BLaER1 (cell line): ENCODE measurements around the gene RNU1-4.
"Not testable (repeated sequence)": the region's sequence is repeated elsewhere in the genome, so short reads cannot be mapped to it uniquely, and the experiment has no call there.

Experiments
- H3K27ac ChIP-seq: shearing (Covaris generic); formaldehyde crosslinking; 2 replicates; pipeline ENCODE4 v1.8.1; 2022
- H3K27me3 ChIP-seq: shearing (Covaris generic); formaldehyde crosslinking; 2 replicates; pipeline ENCODE4 v1.8.1; 2022
- H3K36me3 ChIP-seq: shearing (Covaris generic); formaldehyde crosslinking; 2 replicates; pipeline ENCODE4 v1.8.1; 2022
- H3K4me1 ChIP-seq: shearing (Covaris generic); formaldehyde crosslinking; 2 replicates; pipeline ENCODE4 v1.8.1; 2022
- H3K4me2 ChIP-seq: shearing (Covaris generic); formaldehyde crosslinking; 2 replicates; pipeline ENCODE4 v1.8.1; 2022
- H3K4me3 ChIP-seq: shearing (Covaris generic); formaldehyde crosslinking; 2 replicates; pipeline ENCODE4 v1.8.1; 2022
- H3K9ac ChIP-seq: shearing (Covaris generic); formaldehyde crosslinking; 2 replicates; pipeline ENCODE4 v1.8.1; 2022
- H3K9me3 ChIP-seq: shearing (Covaris generic); formaldehyde crosslinking; 2 replicates; pipeline ENCODE4 v1.8.1; 2022
- H4K20me1 ChIP-seq: shearing (Covaris generic); formaldehyde crosslinking; 2 replicates; pipeline ENCODE4 v1.8.1; 2022

The RNU1-4 gene

DNA sequence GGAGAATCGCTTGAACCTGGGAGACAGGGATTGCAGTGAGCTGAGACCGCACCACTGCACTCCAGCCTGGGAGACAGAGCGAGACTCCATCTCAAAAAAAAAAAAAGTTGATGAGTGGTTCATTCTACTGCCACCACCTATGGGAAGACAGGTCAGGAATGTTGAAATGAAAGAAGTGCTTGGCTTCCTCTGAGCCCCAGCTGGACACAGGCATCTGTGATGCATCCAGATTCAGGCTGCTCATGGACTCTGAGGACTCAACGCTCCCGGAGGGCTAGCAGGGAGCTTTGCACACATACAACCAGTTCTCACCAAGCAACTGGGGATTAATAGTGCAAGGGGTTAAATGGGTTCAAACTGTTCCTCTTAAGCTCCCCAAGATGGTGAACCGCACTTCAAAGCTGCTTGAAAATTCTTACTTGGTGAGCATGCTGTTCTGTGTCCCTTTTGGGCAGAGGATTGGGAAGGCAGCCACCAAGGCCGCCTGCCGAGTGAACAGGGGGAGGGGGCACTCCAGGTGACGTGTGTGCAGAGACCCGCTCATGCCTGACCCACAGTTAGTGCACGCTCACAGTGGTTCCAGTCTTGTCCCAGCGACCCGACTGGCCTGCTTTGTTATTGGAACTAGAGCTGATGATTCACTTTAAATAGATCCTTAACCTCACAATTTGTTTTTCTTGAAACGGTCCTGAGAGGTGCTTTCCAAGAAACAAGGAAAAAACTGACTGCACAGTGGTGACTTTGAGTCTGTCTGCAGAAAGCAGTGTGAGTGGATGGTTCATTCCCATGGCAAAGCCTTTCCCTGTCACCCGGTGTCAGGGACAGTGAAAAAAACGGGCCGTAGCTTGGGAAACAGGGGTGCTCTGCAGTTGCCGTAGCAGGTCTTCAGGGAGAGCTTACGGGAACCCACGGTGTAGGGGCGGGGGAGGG is 32.2 kb downstream of the RNU1-4 start:
- not testable (repeated sequence) for H4K20me1 ChIP-seq, H3K27me3 ChIP-seq, H3K27ac ChIP-seq, H3K4me1 ChIP-seq, H3K9ac ChIP-seq, H3K4me3 ChIP-seq, H3K9me3 ChIP-seq, H3K36me3 ChIP-seq
- H3K4me2 ChIP-seq, result peak overlapping the region; percentile 39; the same call in 1 of the 2 replicates

DNA sequence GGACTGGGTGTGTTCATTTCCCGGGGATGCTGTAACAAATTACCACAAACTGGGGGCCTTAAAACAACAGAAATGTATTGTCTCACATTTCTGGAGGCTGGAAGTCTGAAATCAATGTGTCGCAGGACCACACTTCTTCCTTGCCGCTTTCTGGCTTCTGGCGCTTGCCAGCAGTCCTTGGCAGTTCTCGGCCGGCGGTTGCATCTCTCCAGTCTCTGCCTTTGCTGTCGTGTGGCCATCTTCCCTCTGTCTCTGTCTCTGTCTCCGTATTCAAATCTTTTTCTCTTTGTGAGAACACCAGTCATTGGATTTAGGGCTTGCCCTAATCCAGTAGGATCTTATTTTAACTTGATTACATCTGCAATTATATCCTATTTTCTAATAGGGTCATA is 32.9 kb downstream of the RNU1-4 start:
- not testable (repeated sequence) for H3K4me1 ChIP-seq, H3K9ac ChIP-seq, H3K27ac ChIP-seq, H3K9me3 ChIP-seq, H3K4me3 ChIP-seq, H3K27me3 ChIP-seq, H3K4me2 ChIP-seq, H4K20me1 ChIP-seq, H3K36me3 ChIP-seq

DNA sequence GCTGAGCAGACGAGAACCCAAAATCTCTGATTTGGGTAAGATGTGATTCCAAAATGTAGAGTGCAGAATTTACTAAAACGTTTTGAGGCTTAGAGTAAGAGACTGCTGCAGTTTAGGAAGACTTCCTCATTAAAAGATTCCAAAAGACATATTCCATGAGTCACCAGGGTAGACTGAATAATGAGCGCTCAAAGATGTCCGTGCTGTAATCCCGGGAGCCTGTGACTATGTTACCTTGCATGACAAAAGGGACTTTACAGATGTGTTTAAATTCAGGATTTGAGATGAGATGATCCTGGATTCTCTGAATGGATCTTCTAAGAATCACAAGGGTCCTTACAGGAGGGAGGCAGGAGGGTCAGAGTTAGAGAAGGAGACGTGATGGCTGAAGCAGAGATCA is 33.4 kb downstream of the RNU1-4 start:
- H3K4me3 ChIP-seq, H3K4me2 ChIP-seq, H3K9ac ChIP-seq, H3K27ac ChIP-seq, H3K27me3 ChIP-seq, H3K4me1 ChIP-seq, H3K36me3 ChIP-seq, H4K20me1 ChIP-seq, H3K9me3 ChIP-seq: not testable (repeated sequence)

DNA sequence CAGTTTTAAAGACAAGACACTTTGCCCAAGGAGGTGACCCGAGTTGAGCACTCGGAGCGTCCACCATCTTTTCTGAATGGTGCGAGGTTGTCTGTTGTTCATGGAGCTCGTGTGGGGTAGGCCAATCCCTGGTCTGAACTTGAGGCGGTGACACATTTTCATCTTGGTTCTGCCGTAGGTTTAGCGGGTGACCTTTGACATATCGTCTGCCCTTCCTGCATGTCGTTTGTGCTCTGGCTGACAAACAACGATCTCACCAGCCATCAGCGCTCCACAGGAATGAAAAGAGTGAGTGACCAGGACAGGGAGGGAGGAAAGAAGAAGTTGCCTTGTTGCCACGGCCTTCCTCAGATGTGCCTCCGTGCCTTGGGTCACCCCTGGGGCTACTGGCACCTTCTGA is 34.5 kb downstream of the RNU1-4 start:
- H3K9me3 ChIP-seq, H3K27ac ChIP-seq, H3K4me2 ChIP-seq, H3K4me3 ChIP-seq, H3K9ac ChIP-seq, H3K27me3 ChIP-seq, H3K4me1 ChIP-seq, H3K36me3 ChIP-seq, H4K20me1 ChIP-seq: not testable (repeated sequence)

DNA sequence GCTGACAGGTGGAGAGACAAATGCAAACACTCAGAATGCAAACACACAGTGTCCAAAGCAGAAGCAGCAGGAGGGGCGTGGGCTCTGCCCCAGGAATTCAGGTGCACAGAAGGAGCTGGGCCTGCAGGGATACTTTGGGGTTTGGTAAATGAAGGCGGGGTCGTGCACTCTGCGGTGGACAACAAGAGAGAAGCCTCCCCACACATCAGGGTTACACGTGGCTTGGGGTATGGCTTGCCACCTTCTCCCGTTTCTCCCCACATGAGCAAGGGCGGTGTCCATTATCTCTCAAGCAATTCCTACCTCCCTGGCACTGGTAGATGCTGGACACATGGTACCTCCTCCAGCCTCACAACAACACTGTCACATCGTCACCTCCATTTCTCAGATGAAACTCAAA is 35.0 kb downstream of the RNU1-4 start:
- not testable (repeated sequence) for H3K4me3 ChIP-seq, H3K9ac ChIP-seq, H4K20me1 ChIP-seq, H3K27ac ChIP-seq, H3K4me1 ChIP-seq, H3K27me3 ChIP-seq, H3K4me2 ChIP-seq, H3K36me3 ChIP-seq, H3K9me3 ChIP-seq

DNA sequence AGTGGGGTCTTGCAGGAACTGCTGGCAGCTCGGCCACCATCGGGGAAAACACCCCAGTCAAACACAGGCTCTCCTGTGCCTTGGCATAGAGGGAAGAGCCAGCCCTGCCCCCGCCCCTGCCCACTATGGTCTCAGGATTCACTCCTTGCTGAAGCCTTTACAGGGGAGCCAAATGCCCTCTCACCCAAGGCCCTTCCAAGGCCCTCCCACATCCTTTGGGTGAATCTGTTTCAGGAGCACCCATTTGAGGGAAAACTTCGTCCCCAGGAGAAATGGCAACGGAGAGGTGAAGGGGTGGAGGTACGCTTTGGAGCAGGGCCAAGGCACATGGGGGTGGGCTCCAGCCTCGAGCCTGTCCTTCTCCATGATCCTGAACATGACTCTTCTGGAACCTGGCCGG is 35.9 kb downstream of the RNU1-4 start:
- H3K36me3 ChIP-seq, H3K4me2 ChIP-seq, H3K27me3 ChIP-seq, H4K20me1 ChIP-seq, H3K4me3 ChIP-seq, H3K27ac ChIP-seq, H3K9me3 ChIP-seq, H3K9ac ChIP-seq, H3K4me1 ChIP-seq: not testable (repeated sequence)

DNA sequence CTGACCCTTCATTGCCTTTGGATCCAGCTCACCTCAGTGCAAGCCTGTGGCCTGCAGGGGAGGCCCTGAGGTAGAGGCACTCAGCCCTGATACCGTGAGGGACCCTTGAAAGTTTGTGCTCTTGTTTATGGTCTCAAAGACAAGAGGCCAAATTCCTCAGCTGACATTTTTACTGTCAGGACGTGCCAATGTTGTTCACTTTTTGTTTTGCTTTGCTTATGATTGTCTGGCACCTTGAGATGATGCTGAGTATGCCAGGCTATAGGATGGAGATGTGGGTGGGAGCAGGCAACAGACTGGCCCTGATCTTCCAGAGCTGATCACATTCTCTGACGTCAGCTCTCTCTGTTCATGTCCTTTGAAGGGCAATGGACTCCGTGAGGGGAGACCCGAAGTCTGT is 36.5 kb downstream of the RNU1-4 start:
- H3K36me3 ChIP-seq, H3K27me3 ChIP-seq, H3K4me3 ChIP-seq, H3K27ac ChIP-seq, H3K4me1 ChIP-seq, H3K4me2 ChIP-seq, H3K9ac ChIP-seq, H4K20me1 ChIP-seq, H3K9me3 ChIP-seq: not testable (repeated sequence)

DNA sequence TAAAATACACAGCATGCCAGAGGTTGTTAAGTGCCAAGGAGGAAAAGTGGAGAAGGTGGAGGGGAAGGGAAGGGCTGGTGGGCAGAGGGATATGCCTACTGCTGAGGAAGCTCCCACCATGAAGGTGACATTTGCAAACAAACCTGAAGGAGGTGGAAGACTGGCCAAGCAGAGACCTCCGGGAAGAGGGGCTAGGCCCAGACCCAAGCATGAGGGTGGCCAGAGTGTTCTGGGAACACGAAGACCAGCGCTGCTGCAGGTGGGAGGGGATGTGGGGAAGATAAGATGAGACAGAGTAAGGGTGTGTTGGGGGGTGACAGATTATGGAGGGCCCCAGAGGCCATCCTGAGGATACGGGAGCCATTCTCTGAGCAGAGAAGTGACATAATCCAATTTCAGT is 37.5 kb downstream of the RNU1-4 start:
- H3K4me3 ChIP-seq, result not testable (repeated sequence)

DNA sequence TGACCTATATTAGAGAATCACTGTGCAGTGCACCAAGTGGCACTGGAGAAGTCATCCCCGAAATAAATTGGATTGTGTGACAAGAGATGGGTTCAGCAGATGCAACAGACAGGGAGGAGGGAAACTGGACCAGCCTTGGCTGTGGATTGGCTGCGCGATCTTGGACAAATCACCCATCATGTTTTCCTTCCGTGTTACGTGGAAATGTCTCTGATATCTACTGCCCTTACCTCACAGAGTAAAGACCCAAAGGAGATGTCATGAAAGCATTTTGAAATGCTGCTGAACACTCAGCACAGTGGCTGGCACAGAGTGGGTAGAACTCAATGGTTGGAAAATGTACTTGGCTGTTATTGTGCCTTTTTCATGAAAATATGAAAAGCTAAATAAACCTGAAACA is 39.2 kb downstream of the RNU1-4 start:
- H4K20me1 ChIP-seq, H3K9ac ChIP-seq, H3K9me3 ChIP-seq, H3K27ac ChIP-seq, H3K4me1 ChIP-seq, H3K4me2 ChIP-seq, H3K4me3 ChIP-seq, H3K36me3 ChIP-seq, H3K27me3 ChIP-seq: not testable (repeated sequence)

More for the DNA sequence above, 37.5 kb downstream of the RNU1-4 start:
- not testable (repeated sequence) for H3K4me2 ChIP-seq, H4K20me1 ChIP-seq, H3K9me3 ChIP-seq, H3K27ac ChIP-seq, H3K4me1 ChIP-seq, H3K36me3 ChIP-seq, H3K27me3 ChIP-seq, H3K9ac ChIP-seq

DNA sequence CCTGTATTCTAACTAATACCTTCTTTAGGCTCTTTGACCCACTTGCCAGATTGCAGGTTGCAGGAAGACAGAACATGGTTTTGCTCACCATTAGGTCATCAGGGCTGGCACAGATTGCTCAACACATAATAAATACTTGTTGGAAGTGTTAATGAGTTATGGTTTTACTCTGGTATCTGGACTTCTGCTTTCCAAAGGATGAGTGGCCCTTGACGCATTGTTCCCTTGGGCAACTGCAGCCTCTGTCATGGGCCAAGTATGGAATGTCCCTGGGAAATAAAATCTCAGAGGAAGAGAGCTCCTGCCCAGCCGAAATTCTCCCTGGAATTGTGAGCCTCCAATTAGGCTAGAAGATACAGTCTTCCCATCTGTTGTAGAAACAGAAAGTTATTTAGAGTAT is 40.7 kb downstream of the RNU1-4 start:
- not testable (repeated sequence) for H3K27me3 ChIP-seq, H4K20me1 ChIP-seq, H3K27ac ChIP-seq, H3K9me3 ChIP-seq, H3K4me2 ChIP-seq, H3K4me1 ChIP-seq, H3K36me3 ChIP-seq, H3K9ac ChIP-seq, H3K4me3 ChIP-seq

DNA sequence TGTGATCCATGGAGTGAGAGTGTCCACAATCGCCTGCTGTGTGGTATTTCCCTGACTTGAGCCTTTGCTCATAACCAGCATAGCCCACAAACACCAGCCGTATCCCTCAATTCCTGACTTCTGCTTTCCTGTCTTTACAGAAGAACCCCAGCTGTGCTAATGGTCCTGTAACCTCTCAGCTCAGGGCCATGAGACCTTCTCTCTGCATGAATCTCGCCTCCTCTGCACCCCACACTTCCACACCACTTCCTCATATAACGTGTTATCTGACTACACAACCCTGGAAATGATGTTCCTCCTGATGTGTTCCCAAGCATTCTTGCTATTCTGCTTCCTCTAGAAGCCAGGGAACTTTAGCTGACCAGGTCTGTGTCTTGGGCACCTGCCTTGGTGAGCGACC is 41.3 kb downstream of the RNU1-4 start:
- H3K36me3 ChIP-seq, H3K9me3 ChIP-seq, H3K9ac ChIP-seq, H3K4me1 ChIP-seq, H3K27me3 ChIP-seq, H3K27ac ChIP-seq, H4K20me1 ChIP-seq, H3K4me2 ChIP-seq, H3K4me3 ChIP-seq: not testable (repeated sequence)

DNA sequence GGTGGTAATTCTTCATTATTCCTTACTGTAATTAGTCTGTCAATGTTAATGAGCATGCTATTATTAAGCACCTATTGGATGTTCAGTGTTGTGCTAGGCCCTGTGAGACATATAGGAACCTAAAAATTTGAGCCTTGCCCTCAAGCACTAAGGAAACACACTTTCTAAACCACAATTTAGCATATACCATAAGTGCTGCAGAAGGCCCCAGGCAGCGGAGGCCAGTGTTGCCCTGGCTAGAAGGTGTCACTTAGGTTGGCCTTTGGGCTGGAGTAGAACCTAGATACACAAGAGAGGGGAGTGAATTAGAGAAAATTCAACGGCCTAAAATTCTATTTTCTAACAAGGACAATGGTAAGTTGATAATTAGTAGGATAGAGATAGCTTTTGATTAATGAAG is 44.6 kb downstream of the RNU1-4 start:
- H3K9ac ChIP-seq, H3K27me3 ChIP-seq, H3K4me2 ChIP-seq, H3K4me1 ChIP-seq, H3K4me3 ChIP-seq, H3K36me3 ChIP-seq, H3K9me3 ChIP-seq, H3K27ac ChIP-seq, H4K20me1 ChIP-seq: not testable (repeated sequence)

DNA sequence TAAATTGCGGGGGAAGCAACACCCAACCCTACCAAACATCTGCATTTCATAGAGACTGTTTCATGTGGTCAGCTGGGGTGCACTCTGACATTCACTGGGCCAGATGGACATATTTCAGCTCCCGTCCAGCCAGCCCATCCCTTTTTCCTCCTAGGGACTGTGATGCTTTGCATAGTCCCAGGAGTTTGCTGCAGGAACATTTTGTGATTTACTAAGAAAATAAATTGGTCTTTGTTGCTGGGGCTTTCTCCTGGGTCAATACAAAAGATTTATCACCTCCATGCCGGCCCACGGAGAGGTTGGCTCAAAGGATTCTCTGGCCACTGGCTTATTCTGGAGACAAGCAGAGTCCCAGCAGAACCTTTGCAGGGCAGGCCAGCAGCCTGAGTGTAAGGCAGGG is 46.0 kb downstream of the RNU1-4 start:
- H3K27me3 ChIP-seq, H3K27ac ChIP-seq, H3K4me1 ChIP-seq: not testable (repeated sequence)

DNA sequence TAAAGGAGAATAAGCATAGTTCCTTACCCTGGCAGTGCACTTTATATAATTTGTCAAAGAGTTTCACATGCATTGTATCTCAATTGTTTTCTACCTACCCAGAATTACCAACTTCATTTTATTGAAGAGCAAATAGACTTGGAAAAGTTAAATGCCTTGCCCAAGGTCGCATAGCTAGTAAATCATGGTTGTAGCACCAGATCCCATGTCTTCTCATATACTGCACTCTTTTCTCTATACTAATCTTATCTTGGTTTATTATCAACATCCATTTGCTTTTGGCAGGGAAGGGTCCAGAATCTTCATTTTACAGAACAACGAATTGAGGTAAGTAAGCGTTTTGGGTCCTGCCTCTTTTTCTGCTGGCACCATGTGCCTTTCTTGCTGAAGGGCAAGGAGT is 46.9 kb downstream of the RNU1-4 start:
- not testable (repeated sequence) for H3K27me3 ChIP-seq, H3K36me3 ChIP-seq

More for the DNA sequence above, 46.0 kb downstream of the RNU1-4 start:
- H3K4me3 ChIP-seq, H4K20me1 ChIP-seq, H3K9me3 ChIP-seq, H3K4me2 ChIP-seq, H3K9ac ChIP-seq, H3K36me3 ChIP-seq: not testable (repeated sequence)

DNA sequence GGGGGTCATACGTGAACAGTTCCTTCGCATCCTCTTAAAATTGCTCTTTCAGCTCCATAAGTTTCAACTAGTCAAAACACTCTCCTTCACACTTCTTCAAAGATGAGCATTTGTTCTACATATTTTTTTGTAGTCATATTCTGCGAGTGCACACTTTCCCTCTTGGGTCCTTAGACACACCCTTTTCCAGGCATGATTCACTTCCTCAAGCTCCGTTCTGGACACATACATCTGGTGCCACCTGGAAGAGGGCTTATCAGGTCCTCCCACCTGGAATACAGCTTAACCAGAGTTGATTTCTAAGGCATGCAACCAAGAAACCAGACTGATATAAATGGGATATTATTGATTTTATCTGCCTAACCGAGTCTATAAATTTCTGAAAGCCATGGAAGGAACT is 47.4 kb downstream of the RNU1-4 start:
- not testable (repeated sequence) for H3K27me3 ChIP-seq, H3K9me3 ChIP-seq, H3K27ac ChIP-seq, H3K4me2 ChIP-seq, H4K20me1 ChIP-seq, H3K4me3 ChIP-seq, H3K9ac ChIP-seq, H3K4me1 ChIP-seq, H3K36me3 ChIP-seq

More for the DNA sequence above, 46.9 kb downstream of the RNU1-4 start:
- not testable (repeated sequence) for H3K4me1 ChIP-seq, H3K4me2 ChIP-seq, H3K9ac ChIP-seq, H3K27ac ChIP-seq, H3K9me3 ChIP-seq, H3K4me3 ChIP-seq, H4K20me1 ChIP-seq
